NCI-H1048 (cell line): ENCODE results near the gene ZNF462.

Experiments
- DNase-seq: peaks from one replicate; lab custom pipeline; 2025; lab: John Stamatoyannopoulos, UW

Gene ZNF462

GRCh38 chr9:107008011-107008410 lies 145.0 kb downstream of the ZNF462 start:
- no peak for DNase-seq

GRCh38 chr9:107008447-107008846 lies 145.5 kb downstream of the ZNF462 start:
- DNase-seq = no peak

- no peak for DNase-seq
Observed at GRCh38 chr9:107016383-107016782, 153.4 kb downstream of the ZNF462 start.

GRCh38 chr9:107018861-107019545 lies 156.0 kb downstream of the ZNF462 start:
- no peak for DNase-seq

GRCh38 chr9:107020040-107020530 lies 157.1 kb downstream of the ZNF462 start:
- DNase-seq = no peak

- no peak for DNase-seq
Observed at GRCh38 chr9:107024193-107024592, 161.2 kb downstream of the ZNF462 start.

GRCh38 chr9:107025260-107026035 lies 162.5 kb downstream of the ZNF462 start:
- no peak for DNase-seq

GRCh38 chr9:107029146-107029545 lies 166.2 kb downstream of the ZNF462 start:
- no peak for DNase-seq

GRCh38 chr9:107033966-107034365 lies 171.0 kb downstream of the ZNF462 start:
- no peak for DNase-seq

- DNase-seq = no peak
Observed at GRCh38 chr9:107034831-107035230, 171.9 kb downstream of the ZNF462 start.

GRCh38 chr9:107036367-107036766 lies 173.4 kb downstream of the ZNF462 start:
- DNase-seq = no peak

- no peak for DNase-seq
Observed at GRCh38 chr9:107039542-107039941, 176.6 kb downstream of the ZNF462 start.

GRCh38 chr9:107042606-107043005 lies 179.6 kb downstream of the ZNF462 start:
- no peak for DNase-seq

GRCh38 chr9:107043886-107044285 lies 180.9 kb downstream of the ZNF462 start:
- no peak for DNase-seq

- DNase-seq = no peak
Observed at GRCh38 chr9:107044872-107045271, 181.9 kb downstream of the ZNF462 start.

- no peak for DNase-seq
Observed at GRCh38 chr9:107046692-107047091, 183.7 kb downstream of the ZNF462 start.

GRCh38 chr9:107049046-107049802 lies 186.3 kb downstream of the ZNF462 start:
- no peak for DNase-seq

- no peak for DNase-seq
Observed at GRCh38 chr9:107049803-107050184, 186.8 kb downstream of the ZNF462 start.

- DNase-seq = no peak
Observed at GRCh38 chr9:107051392-107051791, 188.4 kb downstream of the ZNF462 start.

GRCh38 chr9:107054146-107054545 lies 191.2 kb downstream of the ZNF462 start:
- DNase-seq = no peak

- no peak for DNase-seq
Observed at GRCh38 chr9:107059220-107059619, 196.3 kb downstream of the ZNF462 start.

- DNase-seq = no peak
Observed at GRCh38 chr9:107060062-107060461, 197.1 kb downstream of the ZNF462 start.
